K562 (cell line): ENCODE measurements around the gene CYB5D1.

Experiments used
- CHD2 ChIP-seq: IDR thresholded peaks from 2 replicates; pipeline ENCODE4 v1.6.1; 2011; ENCODE audit warnings: low read depth, low read length
- CLOCK ChIP-seq: fragments of 250-450 bp; sonication (Bioruptor Pico); IDR thresholded peaks from 2 replicates; pipeline ENCODE4 v1.4.0; 2020; ENCODE audit warnings: mild to moderate bottlenecking, moderate library complexity, borderline replicate concordance
- CTCF ChIP-seq, 3 experiments: IDR thresholded peaks in 2 of 3; conservative IDR thresholded peaks in 1 of 3; 2 replicates each; pipeline ENCODE4 v1.5.1; 2011 to 2012; ENCODE audit warnings: low read length in 3 of 3, mild to moderate bottlenecking in 3 of 3, control low read depth in 2 of 3, improper control_type of control experiment in 1 of 3, inconsistent platforms in 1 of 3, low read depth in 1 of 3, mixed read lengths in 1 of 3, moderate library complexity in 1 of 3; ENCODE audit not compliant: insufficient read depth in 2 of 3
- EZH2 ChIP-seq: IDR thresholded peaks from 2 replicates; pipeline ENCODE4 v1.6.1; 2012; ENCODE audit warnings: low read depth, mild to moderate bottlenecking, inconsistent platforms, low read length, borderline replicate concordance
- POLR2A ChIP-seq: fragments of 450-650 bp; conservative IDR thresholded peaks from 2 replicates; pipeline ENCODE4 v1.6.1; 2016
- RAD51 ChIP-seq: fragments of 450-650 bp; IDR thresholded peaks from 2 replicates; pipeline ENCODE4 v1.7.1; 2016; ENCODE audit warnings: low read depth, mild to moderate bottlenecking, borderline replicate concordance
- TSHZ1 ChIP-seq: fragments of 250-450 bp; sonication (Bioruptor Pico); IDR thresholded peaks from 2 replicates; pipeline ENCODE4 v1.4.0; 2020; ENCODE audit warnings: mild to moderate bottlenecking, moderate library complexity
- YY1 ChIP-seq, 3 experiments: IDR thresholded peaks; 2 replicates each; pipeline ENCODE4 v1.6.1; 2011; ENCODE audit warnings: low read length in 2 of 3, mild to moderate bottlenecking in 2 of 3, moderate library complexity in 2 of 3, borderline replicate concordance in 1 of 3, control low read depth in 1 of 3, low read depth in 1 of 3; ENCODE audit not compliant: insufficient read depth in 3 of 3, insufficient replicate concordance in 2 of 3, control insufficient read depth in 1 of 3, insufficient read length in 1 of 3; ENCODE audit errors: extremely low read depth in 1 of 3
- ZNF121 ChIP-seq: sonication (generic); formaldehyde crosslinking; conservative IDR thresholded peaks from 2 replicates; pipeline ENCODE4 v1.8.0; 2022; ENCODE audit warnings: missing genetic modification reagents

- TF ChIP-seq POLR2A (no peak), YY1 (IDR thresholded peaks at IDR 0.05; ENCODE audit: borderline replicate concordance in 1 of 3, control insufficient read depth in 1 of 3, extremely low read depth in 1 of 3, insufficient read depth in 3 of 3, insufficient read length in 1 of 3, insufficient replicate concordance in 2 of 3, low read depth in 1 of 3, low read length in 2 of 3) (no peak), CLOCK (no peak), TSHZ1 (CRISPR knock-in tag) (no peak), ZNF121 (CRISPR knock-in tag) (no peak), CTCF (IDR thresholded peaks at IDR 0.05 in 2 of 3, conservative IDR thresholded peaks at IDR 0.05 in 1 of 3; ENCODE audit: insufficient read depth in 2 of 3, low read depth in 1 of 3, low read length in 3 of 3) (no peak), CHD2 (no peak), RAD51 (no peak), EZH2 (no peak)
Measured at GRCh38 chr17:7833011-7833794, 24.6 kb upstream of the CYB5D1 start.
